ENCODE measurements around the gene KEL. TPM values are rescaled to one million over a fixed set of nuclear protein-coding genes. Genes with fewer than 3 reads are reported as not detected.

The KEL gene
- total and polyA plus RNA-seq, 4 donors: 0.18 to 81.0 (median 0.36) TPM

GRCh38 chr7:142930126-142930730 lies 31.9 kb downstream of the KEL start:
- DNase-seq (ENCODE audit: low spot score): no peak
- H3K27ac ChIP-seq (ENCODE audit: low read depth in 1 of 2, low read length in 2 of 2): no peak overlapping the region
- no peaks in the 10 kb centered on the region for H3K4me1 ChIP-seq (ENCODE audit: control insufficient read depth in 4 of 4, insufficient read depth in 4 of 4, low read length in 3 of 4)
- no peak overlapping the region for H3K9ac ChIP-seq (ENCODE audit: low read depth in 1 of 2, low read length in 2 of 2)
- TF ChIP-seq NR2F2 (IDR thresholded peaks at IDR 0.05) (no peak), MAX (IDR thresholded peaks at IDR 0.05) (no peak), YY1 (IDR thresholded peaks at IDR 0.05) (no peak), REST (IDR thresholded peaks at IDR 0.05) (no peak), SP1 (IDR thresholded peaks at IDR 0.05) (no peak), ATF3 (IDR thresholded peaks at IDR 0.05) (no peak), FOXA2 (IDR thresholded peaks at IDR 0.05) (no peak), ZBTB33 (IDR thresholded peaks at IDR 0.05) (no peak), JUND (IDR thresholded peaks at IDR 0.05) (no peak)
- WGBS: 87% methylated on average over 11 of the region's 11 CpGs
- H3K4me3 ChIP-seq (ENCODE audit: low read depth in 1 of 3, low read length in 3 of 3): no peak overlapping the region
- H3K9me3 ChIP-seq (ENCODE audit: control insufficient read depth in 4 of 4, low read length in 3 of 4): no peaks in the 10 kb centered on the region
- no peaks in the 10 kb centered on the region for H3K27me3 ChIP-seq (ENCODE audit: control insufficient read depth in 4 of 4, insufficient read depth in 4 of 4, low read length in 3 of 4)
- H3K36me3 ChIP-seq (ENCODE audit: control insufficient read depth in 4 of 4, insufficient read depth in 3 of 4, low read depth in 1 of 4, low read length in 3 of 4): no peaks in the 10 kb centered on the region

- no peaks in the 10 kb centered on the region for H3K9me3 ChIP-seq (ENCODE audit: control insufficient read depth in 4 of 4, low read length in 3 of 4)
- no peaks in the 10 kb centered on the region for H3K27me3 ChIP-seq (ENCODE audit: control insufficient read depth in 4 of 4, insufficient read depth in 4 of 4, low read length in 3 of 4)
- no peak overlapping the region for H3K9ac ChIP-seq (ENCODE audit: low read depth in 1 of 2, low read length in 2 of 2)
- H3K27ac ChIP-seq (ENCODE audit: low read depth in 1 of 2, low read length in 2 of 2): peak overlapping the region in 1 of 2 donors; percentile 30
- TF ChIP-seq GABPA (IDR thresholded peaks at IDR 0.05 in 1 of 2, conservative IDR thresholded peaks at IDR 0.05 in 1 of 2): no peak
- no peak for TF ChIP-seq SP1 (IDR thresholded peaks at IDR 0.05)
- no peak for TF ChIP-seq ATF3 (IDR thresholded peaks at IDR 0.05)
- no peak for TF ChIP-seq MAX (IDR thresholded peaks at IDR 0.05)
- no peak for TF ChIP-seq HNF4A (conservative IDR thresholded peaks at IDR 0.05)
- TF ChIP-seq YY1 (IDR thresholded peaks at IDR 0.05): no peak
- TF ChIP-seq REST (IDR thresholded peaks at IDR 0.05): no peak
- TF ChIP-seq RAD21 (IDR thresholded peaks at IDR 0.05): no peak
- no peak for TF ChIP-seq ZBTB33 (IDR thresholded peaks at IDR 0.05)
- no peak for TF ChIP-seq RXRA (IDR thresholded peaks at IDR 0.05)
- TF ChIP-seq NR2F2 (IDR thresholded peaks at IDR 0.05): no peak
- no peak for TF ChIP-seq TAF1 (conservative IDR thresholded peaks at IDR 0.05)
- TF ChIP-seq JUND (IDR thresholded peaks at IDR 0.05): no peak
- TF ChIP-seq FOXA2 (IDR thresholded peaks at IDR 0.05): no peak
- no peak for TF ChIP-seq HNF4G (IDR thresholded peaks at IDR 0.05)
- no peak for TF ChIP-seq EGR1 (IDR thresholded peaks at IDR 0.05; ENCODE audit: low read depth in 2 of 2)
- no peak for TF ChIP-seq FOXA1 (IDR thresholded peaks at IDR 0.05)
- no peak for DNase-seq (ENCODE audit: low spot score)
- no peaks in the 10 kb centered on the region for H3K36me3 ChIP-seq (ENCODE audit: control insufficient read depth in 4 of 4, insufficient read depth in 3 of 4, low read depth in 1 of 4, low read length in 3 of 4)
- 74% methylated on average over 8 of the region's 8 CpGs for WGBS
- H3K4me3 ChIP-seq (ENCODE audit: low read depth in 1 of 3, low read length in 3 of 3): no peak overlapping the region
- no peaks in the 10 kb centered on the region for H3K4me1 ChIP-seq (ENCODE audit: control insufficient read depth in 4 of 4, insufficient read depth in 4 of 4, low read length in 3 of 4)
Observed at GRCh38 chr7:142927949-142928348, 34.2 kb downstream of the KEL start.

All from liver (tissue), 9 donors.